Stimulated activated CD4-positive, alpha-beta T cell treated with anti-CD3 and anti-CD28 coated beads, TNF-alpha, amount 100 ng/mL, for 4 hours (primary cell): ENCODE measurements around the gene HBB.
"Not testable (repeated sequence)": the region's sequence is repeated elsewhere in the genome, so short reads cannot be mapped to it uniquely, and the experiment has no call there.

Source experiments
- DNase-seq, 3 experiments: peaks; one replicate each; pipeline ENCODE4 v3.0.0-alpha.2; 2020; ENCODE audit warnings: low read depth in 3 of 3

HBB gene

GRCh38 chr11:5226732-5227310, at the start of gene HBB:
TSS of gene HBB (minus strand) at chr11:5227071. CDS start at chr11:5227021, 50 bp downstream.
- no peak for DNase-seq

DNA sequence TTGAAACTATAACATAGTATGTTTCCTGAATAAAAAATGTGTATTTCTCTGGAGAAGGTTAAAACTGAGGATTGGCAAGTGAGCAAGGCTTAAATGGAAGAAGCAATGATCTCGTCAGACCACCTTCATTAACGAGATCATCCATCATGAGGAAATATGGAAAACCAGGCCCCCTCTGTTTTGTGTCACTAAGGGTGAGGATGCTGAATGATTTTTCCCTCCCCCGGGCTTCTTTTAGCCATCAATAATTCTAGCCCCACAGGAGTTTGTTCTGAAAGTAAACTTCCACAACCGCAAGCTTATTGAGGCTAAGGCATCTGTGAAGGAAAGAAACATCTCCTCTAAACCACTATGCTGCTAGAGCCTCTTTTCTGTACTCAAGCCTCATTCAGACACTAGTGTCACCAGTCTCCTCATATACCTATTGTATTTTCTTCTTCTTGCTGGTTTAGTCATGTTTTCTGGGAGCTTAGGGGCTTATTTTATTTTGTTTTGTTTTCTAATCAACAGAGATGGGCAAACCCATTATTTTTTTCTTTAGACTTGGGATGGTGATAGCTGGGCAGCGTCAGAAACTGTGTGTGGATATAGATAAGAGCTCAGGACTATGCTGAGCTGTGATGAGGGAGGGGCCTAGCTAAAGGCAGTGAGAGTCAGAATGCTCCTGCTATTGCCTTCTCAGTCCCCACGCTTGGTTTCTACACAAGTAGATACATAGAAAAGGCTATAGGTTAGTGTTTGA, 48.7 kb upstream of the HBB start:
- DNase-seq, result no peak

- no peak for DNase-seq
Measured at GRCh38 chr11:5274395-5274794, 47.5 kb upstream of the HBB start.

DNA sequence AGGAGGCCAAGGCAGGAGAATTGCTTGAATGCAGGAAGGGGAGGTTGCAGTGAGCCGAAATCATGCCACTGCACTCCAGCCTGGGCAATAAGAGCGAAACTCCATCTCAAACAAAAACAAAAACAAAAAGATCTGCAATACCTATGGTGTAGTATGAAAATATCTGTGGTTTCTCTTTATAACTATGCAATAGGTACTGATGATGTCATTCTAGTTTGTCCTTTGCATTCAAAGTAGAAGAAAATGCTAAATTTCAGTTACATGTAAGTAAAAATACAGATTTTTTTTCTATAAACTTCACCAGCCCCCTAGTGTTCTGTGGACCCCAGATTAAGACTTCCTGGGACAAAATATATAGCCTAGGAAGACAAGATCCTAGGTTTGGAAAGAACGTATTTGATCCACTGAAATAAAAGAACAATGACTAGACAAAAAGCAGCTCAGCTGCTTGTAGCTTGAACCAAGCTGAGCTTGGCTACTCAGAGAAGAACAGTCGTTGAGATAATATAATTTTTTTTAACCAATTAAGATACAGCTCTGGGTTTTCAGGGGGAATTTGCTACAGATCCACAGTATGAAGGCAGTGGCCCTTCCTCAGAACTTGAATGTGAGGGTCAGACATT, 45.6 kb upstream of the HBB start:
- DNase-seq, result no peak

- DNase-seq, result no peak
Measured at GRCh38 chr11:5269715-5270147, 42.9 kb upstream of the HBB start, which contains the start of gene HBE1. TSS of gene HBE1 (minus strand) at chr11:5269945. CDS start at chr11:5269890, 55 bp downstream.

DNA sequence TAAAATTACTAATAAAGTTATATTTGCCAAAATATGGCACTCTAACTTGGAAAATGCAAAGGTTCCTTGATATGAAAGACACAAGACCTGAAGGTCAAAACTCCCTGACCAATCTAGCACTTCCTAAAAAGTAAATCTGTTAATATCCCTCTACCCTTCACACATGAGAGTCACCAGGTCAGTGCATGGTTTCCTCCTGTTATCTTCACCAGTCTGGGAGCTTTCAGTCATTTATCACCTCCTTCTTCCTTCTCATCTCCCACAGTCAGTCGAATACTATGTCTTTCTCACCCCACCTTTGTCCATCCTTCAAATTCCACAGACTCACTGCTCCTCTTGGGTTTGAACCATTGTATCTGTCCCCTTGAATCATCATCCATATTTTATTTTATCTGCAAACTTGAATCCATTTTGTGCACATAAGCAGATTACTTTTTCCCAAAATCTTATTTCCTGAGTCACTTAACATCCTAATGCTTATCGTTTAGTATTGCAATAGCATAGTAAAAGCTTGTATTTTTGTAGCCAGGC, 40.2 kb upstream of the HBB start:
- no peak for DNase-seq

DNA sequence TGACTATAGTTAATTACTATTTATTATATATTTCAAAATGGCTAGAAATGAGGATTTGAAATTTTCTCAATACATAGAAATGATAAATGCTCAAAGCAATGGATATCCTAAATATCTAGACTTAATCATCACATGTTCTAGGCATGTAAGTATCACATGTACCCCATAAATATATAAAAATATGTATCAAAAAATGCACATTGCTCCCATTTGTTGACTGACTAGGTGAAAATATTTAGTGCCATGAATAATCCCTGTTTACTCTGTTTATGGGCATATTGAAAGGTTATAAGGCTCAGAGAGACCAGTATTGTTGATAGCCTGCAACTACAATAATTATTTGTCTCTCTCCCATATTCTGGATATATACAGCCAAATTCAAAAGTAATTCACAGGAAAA, 39.7 kb upstream of the HBB start:
- DNase-seq, result no peak

GRCh38 chr11:5265832-5266231, 39.0 kb upstream of the HBB start:
- no peak for DNase-seq

- DNase-seq, result no peak
Measured at GRCh38 chr11:5258543-5259262, 31.8 kb upstream of the HBB start.

DNA sequence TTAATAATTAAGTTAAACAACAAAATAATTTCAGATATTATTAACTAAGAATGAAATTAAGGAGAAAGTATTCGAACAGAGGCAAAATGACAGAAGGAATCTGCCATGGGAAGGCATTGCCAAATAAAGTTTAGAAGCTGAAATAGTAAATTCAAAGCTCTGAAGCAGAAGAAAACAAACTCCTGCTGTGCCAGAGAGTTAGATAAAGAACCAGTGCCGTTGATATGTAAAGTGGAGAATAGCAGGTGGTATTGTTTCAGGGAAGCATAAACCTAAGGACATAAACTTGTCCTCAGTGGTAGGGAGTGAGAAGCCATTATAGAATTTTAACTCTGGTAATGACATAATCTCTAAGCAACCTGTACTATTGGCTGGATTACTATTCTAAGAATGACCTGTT, 30.4 kb upstream of the HBB start:
- no peak for DNase-seq

GRCh38 chr11:5254646-5255413, 28.0 kb upstream of the HBB start, which contains the start of gene HBG2:
TSS of gene HBG2 (minus strand) at chr11:5254781. CDS start at chr11:5254728, 53 bp downstream.
- not testable (repeated sequence) for DNase-seq

DNA sequence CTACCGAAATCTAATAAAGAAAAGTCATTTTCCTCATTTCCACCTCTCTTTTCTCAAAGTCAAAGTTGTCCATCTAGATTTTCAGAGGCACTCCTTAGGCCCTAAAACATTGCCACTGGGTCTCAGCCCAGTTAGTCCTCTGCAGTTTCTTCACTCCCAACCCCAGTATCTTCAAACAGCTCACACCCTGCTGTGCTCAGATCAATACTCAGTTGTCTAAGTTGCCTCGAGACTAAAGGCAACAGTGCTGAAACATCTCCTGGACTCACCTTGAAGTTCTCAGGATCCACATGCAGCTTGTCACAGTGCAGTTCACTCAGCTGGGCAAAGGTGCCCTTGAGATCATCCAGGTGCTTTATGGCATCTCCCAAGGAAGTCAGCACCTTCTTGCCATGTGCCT, 27.2 kb upstream of the HBB start:
- not testable (repeated sequence) for DNase-seq

DNA sequence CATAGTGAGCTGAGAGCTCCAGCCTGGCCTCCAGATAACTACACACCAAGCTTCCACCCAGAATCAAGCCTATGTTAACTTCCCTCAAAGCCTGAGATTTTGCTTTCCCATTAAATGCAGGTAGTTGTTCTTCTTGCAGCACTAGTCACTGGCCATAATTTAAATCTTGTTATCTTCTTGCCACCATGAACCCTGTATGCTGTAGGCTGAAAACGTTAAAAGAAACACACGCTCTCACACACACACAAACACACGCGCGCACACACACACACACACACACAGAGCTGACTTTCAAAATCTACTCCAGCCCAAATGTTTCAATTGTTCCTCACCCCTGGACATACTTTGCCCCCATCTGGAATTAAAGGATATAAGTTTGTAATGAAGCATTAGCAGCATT, 26.6 kb upstream of the HBB start:
- not testable (repeated sequence) for DNase-seq

DNA sequence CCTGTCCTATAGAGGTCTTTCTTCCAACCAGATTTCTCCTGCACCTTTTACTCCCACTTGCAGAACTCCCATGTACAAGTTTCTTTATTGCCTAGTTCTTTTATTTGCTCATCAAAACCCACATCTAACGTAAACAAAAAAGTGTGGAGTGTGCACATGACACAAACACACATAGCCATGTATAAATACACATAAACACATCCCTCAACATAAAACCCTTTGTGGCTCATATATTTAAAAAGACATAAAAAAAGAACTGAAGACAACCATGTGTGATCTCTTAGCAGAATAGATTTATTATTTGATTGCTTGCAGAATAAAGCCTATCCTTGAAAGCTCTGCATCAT, 26.0 kb upstream of the HBB start:
- no peak for DNase-seq

GRCh38 chr11:5252192-5252918, 25.5 kb upstream of the HBB start:
- no peak for DNase-seq

DNA sequence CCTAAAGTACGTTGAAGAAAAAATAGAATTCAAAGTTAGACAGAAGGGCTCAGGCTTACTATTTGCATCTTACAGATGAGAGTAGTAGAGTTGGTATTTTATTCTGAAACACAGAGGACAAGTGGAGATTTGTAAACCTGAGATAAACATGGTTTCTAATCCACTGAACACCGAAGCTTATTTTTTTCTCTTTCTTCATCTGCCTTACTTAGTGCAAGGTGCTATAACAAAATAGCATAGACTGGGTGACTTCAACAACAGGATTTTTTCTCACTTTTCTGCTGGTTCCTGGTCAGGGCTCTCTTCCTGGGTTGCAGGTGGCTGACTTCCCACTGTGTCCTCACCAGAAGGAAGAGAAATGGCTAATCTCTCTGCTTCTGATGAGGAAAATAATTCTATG, 24.9 kb upstream of the HBB start:
- no peak for DNase-seq

DNA sequence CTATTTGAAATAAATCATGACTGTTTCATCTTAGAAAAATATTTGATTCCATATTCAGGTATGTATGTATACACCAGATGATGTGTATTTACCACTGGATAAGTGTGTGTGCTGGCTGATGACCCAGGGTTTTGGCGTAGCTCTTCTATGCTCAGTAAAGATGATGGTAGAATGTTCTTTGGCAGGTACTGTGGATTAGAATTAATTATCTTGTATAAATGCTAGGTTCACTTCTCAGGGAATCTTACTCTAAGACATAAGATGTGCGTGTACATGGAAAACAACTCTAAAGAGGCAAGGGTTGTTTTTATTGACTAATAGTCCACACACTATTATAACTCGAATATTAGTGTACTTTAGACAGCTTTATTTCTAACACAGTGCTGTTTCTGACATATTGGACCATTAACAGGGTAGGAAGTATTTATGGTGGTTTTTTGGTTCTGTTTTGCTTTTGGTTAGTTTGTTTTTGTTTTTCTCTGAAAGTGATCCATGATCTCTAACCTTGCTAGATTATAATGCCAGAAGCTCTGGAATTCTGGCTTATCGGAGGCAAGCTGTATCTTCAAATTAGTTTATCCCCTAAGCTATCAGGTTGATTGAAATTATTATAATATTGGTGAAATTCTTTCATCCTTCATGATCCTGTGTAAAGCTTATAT, 23.8 kb upstream of the HBB start:
- no peak for DNase-seq

GRCh38 chr11:5249807-5250396, 23.0 kb upstream of the HBB start, which contains the start of gene HBG1:
TSS of gene HBG1 (minus strand) at chr11:5249857. CDS start at chr11:5249804, 53 bp downstream.
- not testable (repeated sequence) for DNase-seq

DNA sequence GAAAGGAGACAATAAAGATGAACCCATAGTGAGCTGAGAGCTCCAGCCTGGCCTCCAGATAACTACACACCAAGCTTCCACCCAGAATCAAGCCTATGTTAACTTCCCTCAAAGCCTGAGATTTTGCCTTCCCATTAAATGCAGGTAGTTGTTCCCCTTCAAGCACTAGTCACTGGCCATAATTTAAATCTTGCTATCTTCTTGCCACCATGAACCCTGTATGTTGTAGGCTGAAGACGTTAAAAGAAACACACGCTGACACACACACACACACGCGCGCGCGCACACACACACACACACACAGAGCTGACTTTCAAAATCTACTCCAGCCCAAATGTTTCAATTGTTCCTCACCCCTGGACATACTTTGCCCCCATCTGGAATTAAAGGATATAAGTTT, 21.6 kb upstream of the HBB start:
- DNase-seq, result not testable (repeated sequence)
